Measurements from ENCODE around the gene S100A7A.

Gene S100A7A

GRCh38 chr1:153395136-153395685, 21.1 kb upstream of the S100A7A start:
- ChIA-PET POLR2A (no interaction called here), CTCF (interaction anchor here (1.4 to 2.8 kb wide), 3 partner anchors 19 to 100 kb away, joined by 3 to 9 read pairs (median 4); no protein-coding TSS in a partner anchor)
- TF ChIP-seq ZNF704 (tag by site-specific recombination; IDR thresholded peaks at IDR 0.05) (no peak), ZNF768 (tag by site-specific recombination; IDR thresholded peaks at IDR 0.05) (no peak), ZNF350 (tag by site-specific recombination; IDR thresholded peaks at IDR 0.05) (no peak), ZNF600 (tag by site-specific recombination; IDR thresholded peaks at IDR 0.05) (0 out of 2 replicates have a peak, but pooled peaks have one; percentile 11)
- H3K27ac ChIP-seq (ENCODE audit: extremely low read depth, low read depth, low read length) = no peak overlapping the region
- no peaks in the 10 kb centered on the region for H3K9me3 ChIP-seq (ENCODE audit: control insufficient read depth, insufficient read depth, low read depth, low read length)
- no peaks in the 10 kb centered on the region for H3K36me3 ChIP-seq (ENCODE audit: control insufficient read depth in 2 of 2, insufficient read depth in 1 of 2, low read length in 2 of 2)
- no peaks in the 10 kb centered on the region for H3K4me1 ChIP-seq (ENCODE audit: control insufficient read depth, insufficient read depth, low read length)
- H3K4me3 ChIP-seq (ENCODE audit: low read depth, low read length) = no peak overlapping the region

- no peak for TF ChIP-seq ZBTB48 (tag by site-specific recombination; IDR thresholded peaks at IDR 0.05)
- H3K27ac ChIP-seq (ENCODE audit: extremely low read depth, low read depth, low read length) = no peak overlapping the region
- no peaks in the 10 kb centered on the region for H3K4me1 ChIP-seq (ENCODE audit: control insufficient read depth, insufficient read depth, low read length)
- ChIA-PET CTCF (interaction anchor here (0.9 to 2.8 kb wide), 3 partner anchors 20 to 71 kb away, joined by 3 to 9 read pairs (median 3); no protein-coding TSS in a partner anchor), POLR2A (no interaction called here)
- H3K9me3 ChIP-seq (ENCODE audit: control insufficient read depth, insufficient read depth, low read depth, low read length) = no peaks in the 10 kb centered on the region
- H3K36me3 ChIP-seq (ENCODE audit: control insufficient read depth in 2 of 2, insufficient read depth in 1 of 2, low read length in 2 of 2) = no peaks in the 10 kb centered on the region
- no peak overlapping the region for H3K4me3 ChIP-seq (ENCODE audit: low read depth, low read length)
Measured at GRCh38 chr1:153395776-153396175, 20.5 kb upstream of the S100A7A start.

DNA sequence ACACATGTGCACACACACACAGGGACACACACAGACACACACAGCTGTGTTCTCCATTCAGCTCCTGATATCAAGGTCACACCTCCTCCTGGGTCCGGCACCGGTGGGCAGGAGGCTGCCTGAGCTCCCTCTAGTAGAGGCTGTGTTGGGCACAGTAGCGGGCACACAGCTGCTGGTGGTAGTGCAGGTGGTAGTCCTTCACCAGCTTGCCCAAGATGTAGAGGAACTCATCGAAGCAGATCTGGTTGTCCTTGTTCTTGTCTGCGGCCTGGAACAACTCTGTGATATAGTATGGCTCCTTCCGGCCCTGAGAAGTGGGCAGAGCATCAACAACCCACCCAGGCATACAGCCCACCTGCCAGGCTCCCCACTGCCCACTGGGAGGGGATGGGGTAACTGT, 19.9 kb upstream of the S100A7A start:
- TF ChIP-seq ZBTB20 (tag by site-specific recombination; IDR thresholded peaks at IDR 0.05) = no peak
- TF ChIP-seq ZNF114 (tag by site-specific recombination; IDR thresholded peaks at IDR 0.05) = no peak
- no peak for TF ChIP-seq ZNF16 (tag by site-specific recombination; IDR thresholded peaks at IDR 0.05; ENCODE audit: low read depth)
- no peak for TF ChIP-seq KLF8 (tag by site-specific recombination; IDR thresholded peaks at IDR 0.05)
- H3K9me3 ChIP-seq (ENCODE audit: control insufficient read depth, insufficient read depth, low read depth, low read length) = no peaks in the 10 kb centered on the region
- H3K4me3 ChIP-seq (ENCODE audit: low read depth, low read length) = no peak overlapping the region
- H3K27ac ChIP-seq (ENCODE audit: extremely low read depth, low read depth, low read length) = no peak overlapping the region
- ChIA-PET CTCF (interaction anchor here (0.9 to 2.8 kb wide), 2 partner anchors 42 to 70 kb away, joined by 3 to 9 read pairs; no protein-coding TSS in a partner anchor), POLR2A (no interaction called here)
- no peaks in the 10 kb centered on the region for H3K36me3 ChIP-seq (ENCODE audit: control insufficient read depth in 2 of 2, insufficient read depth in 1 of 2, low read length in 2 of 2)
- no peaks in the 10 kb centered on the region for H3K4me1 ChIP-seq (ENCODE audit: control insufficient read depth, insufficient read depth, low read length)

GRCh38 chr1:153397051-153397923, 19.0 kb upstream of the S100A7A start:
- H3K4me1 ChIP-seq (ENCODE audit: control insufficient read depth, insufficient read depth, low read length) = no peaks in the 10 kb centered on the region
- H3K36me3 ChIP-seq (ENCODE audit: control insufficient read depth in 2 of 2, insufficient read depth in 1 of 2, low read length in 2 of 2) = no peaks in the 10 kb centered on the region
- no peak overlapping the region for H3K27ac ChIP-seq (ENCODE audit: extremely low read depth, low read depth, low read length)
- no peaks in the 10 kb centered on the region for H3K9me3 ChIP-seq (ENCODE audit: control insufficient read depth, insufficient read depth, low read depth, low read length)
- ChIA-PET CTCF (interaction anchor here (0.9 to 2.8 kb wide), 2 partner anchors 42 to 69 kb away, joined by 3 to 9 read pairs; no protein-coding TSS in a partner anchor), POLR2A (no interaction called here)
- TF ChIP-seq ZNF704 (tag by site-specific recombination; IDR thresholded peaks at IDR 0.05) = no peak
- TF ChIP-seq ZNF114 (tag by site-specific recombination; IDR thresholded peaks at IDR 0.05) = no peak
- no peak for TF ChIP-seq ZNF530 (tag by site-specific recombination; IDR thresholded peaks at IDR 0.05; ENCODE audit: low read depth)
- no peak for TF ChIP-seq ZNF202 (tag by site-specific recombination; IDR thresholded peaks at IDR 0.05; ENCODE audit: borderline replicate concordance)
- no peak for TF ChIP-seq ZNF169 (tag by site-specific recombination; IDR thresholded peaks at IDR 0.05)
- H3K4me3 ChIP-seq (ENCODE audit: low read depth, low read length) = no peak overlapping the region

Measured in HEK293 (cell line).